ENCODE measurements around the gene ANAPC16. TPM values are rescaled to one million over a fixed set of nuclear protein-coding genes. Genes with fewer than 3 reads are reported as not detected.

Gene ANAPC16
- polyA plus RNA-seq (2012; ENCODE audit: low read depth, missing spikeins): 101 TPM

- TF ChIP-seq PAX5 (IDR thresholded peaks at IDR 0.05; ENCODE audit: insufficient read depth, low read length, severe bottlenecking): no peak
- TF ChIP-seq POLR2AphosphoS5 (IDR thresholded peaks at IDR 0.05; ENCODE audit: low read depth, low read length): peak; percentile 88
- TF ChIP-seq TAF1 (IDR thresholded peaks at IDR 0.05; ENCODE audit: low read depth, low read length): peak; percentile 49; the same call in 1 of the 2 replicates
- peak; percentile 4; the same call in 1 of the 2 replicates for TF ChIP-seq POU2F2 (IDR thresholded peaks at IDR 0.05; ENCODE audit: low read depth, low read length)
- TF ChIP-seq POLR2A (IDR thresholded peaks at IDR 0.05; ENCODE audit: low read depth, low read length): peak; percentile 77
- TF ChIP-seq SPI1 (IDR thresholded peaks at IDR 0.05; ENCODE audit: low read depth, low read length): no peak
- peak; percentile 100 for FAIRE-seq
- DNase-seq (ENCODE audit: insufficient read length, low spot score): peak; percentile 74
These were observed at the start of gene ANAPC16, which contains the start of gene ASCC1 for GRCh38 chr10:72215611-72216549. ANAPC16 (plus strand) TSS chr10:72216012; CDS start chr10:72223915, 7,903 bp downstream. ASCC1 (minus strand) TSS chr10:72216276; CDS start chr10:72213298, 2,978 bp downstream.

DNA sequence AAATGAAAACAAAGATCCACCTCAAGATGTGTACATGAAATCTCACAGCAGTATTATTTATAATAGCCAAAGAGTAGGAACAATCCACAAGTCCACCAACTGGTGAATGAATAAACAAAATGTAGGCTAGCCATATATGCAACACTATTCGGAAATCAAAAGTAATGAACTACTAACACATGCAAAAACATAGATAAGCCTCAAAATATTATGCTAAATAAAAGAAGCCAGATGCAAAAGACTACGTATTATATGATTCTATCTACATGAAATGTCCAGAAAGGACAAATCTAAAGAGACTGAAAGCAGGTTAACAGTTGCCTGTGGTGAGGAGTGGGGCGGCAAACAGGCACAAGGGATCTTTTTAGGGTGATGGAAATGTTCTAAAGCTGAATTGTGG lies 48.7 kb upstream of the ANAPC16 start:
- DNase-seq (ENCODE audit: insufficient read length, low spot score): no peak
- no peak for TF ChIP-seq POLR2A (IDR thresholded peaks at IDR 0.05; ENCODE audit: low read depth, low read length)
- TF ChIP-seq TAF1 (IDR thresholded peaks at IDR 0.05; ENCODE audit: low read depth, low read length): no peak
- no peak for TF ChIP-seq SPI1 (IDR thresholded peaks at IDR 0.05; ENCODE audit: low read depth, low read length)
- TF ChIP-seq PAX5 (IDR thresholded peaks at IDR 0.05; ENCODE audit: insufficient read depth, low read length, severe bottlenecking): no peak
- no peak for FAIRE-seq

GRCh38 chr10:72170263-72170662 lies 45.5 kb upstream of the ANAPC16 start:
- no peak for FAIRE-seq
- TF ChIP-seq POLR2AphosphoS5 (IDR thresholded peaks at IDR 0.05; ENCODE audit: low read depth, low read length) (no peak), PAX5 (IDR thresholded peaks at IDR 0.05; ENCODE audit: insufficient read depth, low read length, severe bottlenecking) (no peak), SPI1 (IDR thresholded peaks at IDR 0.05; ENCODE audit: low read depth, low read length) (no peak), POLR2A (IDR thresholded peaks at IDR 0.05; ENCODE audit: low read depth, low read length) (no peak), TAF1 (IDR thresholded peaks at IDR 0.05; ENCODE audit: low read depth, low read length) (no peak), POU2F2 (IDR thresholded peaks at IDR 0.05; ENCODE audit: low read depth, low read length) (no peak)
- DNase-seq (ENCODE audit: insufficient read length, low spot score): no peak

DNA sequence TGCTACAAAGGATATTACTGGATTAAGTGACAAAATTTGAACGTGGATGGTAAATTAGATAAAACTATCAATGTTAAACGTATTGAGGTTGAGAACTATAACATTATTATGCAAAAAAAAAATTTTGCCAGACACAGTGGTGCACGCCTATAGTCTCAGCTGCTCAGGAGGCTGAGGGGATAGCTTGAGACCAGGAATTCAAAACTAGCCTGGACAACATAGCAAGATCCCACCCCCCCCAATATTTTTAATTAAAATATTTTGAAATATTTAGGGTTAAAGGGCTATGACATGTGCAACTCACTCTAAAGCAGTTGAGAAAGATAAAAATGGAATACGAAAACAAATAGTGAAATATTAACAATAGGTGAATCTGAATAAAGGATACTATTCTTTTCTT lies 45.1 kb upstream of the ANAPC16 start:
- FAIRE-seq: no peak
- TF ChIP-seq TAF1 (IDR thresholded peaks at IDR 0.05; ENCODE audit: low read depth, low read length) (no peak), POLR2A (IDR thresholded peaks at IDR 0.05; ENCODE audit: low read depth, low read length) (no peak), POU2F2 (IDR thresholded peaks at IDR 0.05; ENCODE audit: low read depth, low read length) (no peak), POLR2AphosphoS5 (IDR thresholded peaks at IDR 0.05; ENCODE audit: low read depth, low read length) (no peak), PAX5 (IDR thresholded peaks at IDR 0.05; ENCODE audit: insufficient read depth, low read length, severe bottlenecking) (no peak), SPI1 (IDR thresholded peaks at IDR 0.05; ENCODE audit: low read depth, low read length) (no peak)
- DNase-seq (ENCODE audit: insufficient read length, low spot score): no peak

DNA sequence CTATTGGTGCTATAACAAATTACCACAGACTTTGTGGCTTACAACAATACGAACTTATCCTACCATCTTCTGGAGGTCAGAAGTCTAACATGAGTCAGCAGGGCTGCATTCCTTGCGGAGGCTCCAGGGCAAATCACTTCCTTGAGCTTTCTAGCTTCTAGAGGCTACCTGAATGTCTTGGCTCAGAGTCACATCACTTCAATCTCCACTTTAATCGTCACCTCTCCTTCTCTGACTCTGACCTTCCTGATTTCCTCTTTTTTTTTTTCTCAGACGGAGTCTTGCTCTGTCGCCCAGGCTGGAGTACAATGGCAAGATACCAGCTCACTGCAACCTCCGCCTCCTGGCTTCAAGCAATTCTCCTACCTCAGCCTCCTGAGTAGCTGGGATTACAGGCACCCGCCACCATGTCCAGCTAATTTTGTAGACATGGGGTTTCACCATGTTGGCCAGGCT lies 44.6 kb upstream of the ANAPC16 start:
- FAIRE-seq (no peak), DNase-seq (ENCODE audit: insufficient read length, low spot score) (no peak)
- TF ChIP-seq POLR2A (IDR thresholded peaks at IDR 0.05; ENCODE audit: low read depth, low read length): no peak
- TF ChIP-seq TAF1 (IDR thresholded peaks at IDR 0.05; ENCODE audit: low read depth, low read length): no peak
- no peak for TF ChIP-seq POU2F2 (IDR thresholded peaks at IDR 0.05; ENCODE audit: low read depth, low read length)

GRCh38 chr10:72173262-72173618 lies 42.6 kb upstream of the ANAPC16 start:
- peak; percentile 33 for FAIRE-seq
- no peak for TF ChIP-seq PAX5 (IDR thresholded peaks at IDR 0.05; ENCODE audit: insufficient read depth, low read length, severe bottlenecking)
- TF ChIP-seq TAF1 (IDR thresholded peaks at IDR 0.05; ENCODE audit: low read depth, low read length): no peak
- no peak for TF ChIP-seq SPI1 (IDR thresholded peaks at IDR 0.05; ENCODE audit: low read depth, low read length)
- TF ChIP-seq POLR2AphosphoS5 (IDR thresholded peaks at IDR 0.05; ENCODE audit: low read depth, low read length): no peak
- no peak for TF ChIP-seq POLR2A (IDR thresholded peaks at IDR 0.05; ENCODE audit: low read depth, low read length)
- TF ChIP-seq POU2F2 (IDR thresholded peaks at IDR 0.05; ENCODE audit: low read depth, low read length): no peak
- DNase-seq (ENCODE audit: insufficient read length, low spot score): no peak

DNA sequence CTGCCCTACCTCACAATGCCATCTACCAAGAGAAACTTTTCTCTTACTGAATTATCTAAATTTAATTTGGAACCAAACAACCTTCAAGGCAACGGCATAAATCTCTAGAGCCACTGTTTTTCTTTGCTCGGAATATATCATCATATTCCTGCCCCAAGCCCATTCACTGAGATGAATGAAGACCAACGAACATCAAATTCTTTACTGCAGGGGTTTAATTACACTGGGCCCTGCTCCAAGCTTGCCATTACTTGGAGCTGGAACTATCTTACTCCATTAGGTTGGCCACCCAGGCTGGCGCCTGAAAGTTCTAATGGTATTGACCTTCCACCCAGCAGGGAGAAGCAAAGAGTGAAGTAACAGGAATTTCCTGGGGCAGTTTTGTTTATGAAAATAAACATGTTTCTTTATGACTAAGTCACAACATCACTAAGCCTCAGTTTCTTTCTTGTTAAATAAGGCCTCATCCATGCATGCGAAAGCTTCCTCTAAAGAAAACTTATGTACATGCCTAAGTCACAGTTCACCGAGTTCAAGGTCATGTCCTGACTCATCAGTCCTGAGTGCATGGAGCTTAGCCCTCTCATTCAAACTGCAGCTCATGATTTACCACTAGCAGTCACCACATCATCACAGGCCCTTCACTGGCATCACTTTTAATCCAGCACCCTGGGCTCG lies 42.1 kb upstream of the ANAPC16 start:
- FAIRE-seq: peak; percentile 89

GRCh38 chr10:72174297-72174662 lies 41.5 kb upstream of the ANAPC16 start:
- FAIRE-seq: no peak
- TF ChIP-seq POLR2AphosphoS5 (IDR thresholded peaks at IDR 0.05; ENCODE audit: low read depth, low read length) (no peak), POLR2A (IDR thresholded peaks at IDR 0.05; ENCODE audit: low read depth, low read length) (no peak), TAF1 (IDR thresholded peaks at IDR 0.05; ENCODE audit: low read depth, low read length) (no peak), SPI1 (IDR thresholded peaks at IDR 0.05; ENCODE audit: low read depth, low read length) (no peak), POU2F2 (IDR thresholded peaks at IDR 0.05; ENCODE audit: low read depth, low read length) (no peak), PAX5 (IDR thresholded peaks at IDR 0.05; ENCODE audit: insufficient read depth, low read length, severe bottlenecking) (no peak)
- DNase-seq (ENCODE audit: insufficient read length, low spot score): no peak

More for the DNA sequence above, 42.1 kb upstream of the ANAPC16 start:
- TF ChIP-seq POLR2A (IDR thresholded peaks at IDR 0.05; ENCODE audit: low read depth, low read length) (no peak), TAF1 (IDR thresholded peaks at IDR 0.05; ENCODE audit: low read depth, low read length) (no peak), POU2F2 (IDR thresholded peaks at IDR 0.05; ENCODE audit: low read depth, low read length) (0 out of 2 replicates have a peak, but pooled peaks have one; percentile 36), POLR2AphosphoS5 (IDR thresholded peaks at IDR 0.05; ENCODE audit: low read depth, low read length) (no peak), SPI1 (IDR thresholded peaks at IDR 0.05; ENCODE audit: low read depth, low read length) (no peak), PAX5 (IDR thresholded peaks at IDR 0.05; ENCODE audit: insufficient read depth, low read length, severe bottlenecking) (peak; percentile 28)
- DNase-seq (ENCODE audit: insufficient read length, low spot score): no peak

GRCh38 chr10:72175149-72175548 lies 40.7 kb upstream of the ANAPC16 start:
- FAIRE-seq (peak; percentile 47), DNase-seq (ENCODE audit: insufficient read length, low spot score) (no peak)
- no peak for TF ChIP-seq POU2F2 (IDR thresholded peaks at IDR 0.05; ENCODE audit: low read depth, low read length)
- no peak for TF ChIP-seq POLR2A (IDR thresholded peaks at IDR 0.05; ENCODE audit: low read depth, low read length)
- TF ChIP-seq POLR2AphosphoS5 (IDR thresholded peaks at IDR 0.05; ENCODE audit: low read depth, low read length): no peak
- no peak for TF ChIP-seq TAF1 (IDR thresholded peaks at IDR 0.05; ENCODE audit: low read depth, low read length)
- TF ChIP-seq PAX5 (IDR thresholded peaks at IDR 0.05; ENCODE audit: insufficient read depth, low read length, severe bottlenecking): no peak
- TF ChIP-seq SPI1 (IDR thresholded peaks at IDR 0.05; ENCODE audit: low read depth, low read length): 0 out of 2 replicates have a peak, but pooled peaks have one; percentile 23

Measured in GM12891 (cell line).